Chondrocyte (in vitro differentiated cells): ENCODE results near the gene EPB41L5. TPM values are rescaled to one million over a fixed set of nuclear protein-coding genes. Genes with fewer than 3 reads are reported as not detected.

Experiments
- DNase-seq: peaks from one replicate; pipeline ENCODE4 v3.0.0; 2021; ENCODE audit warnings: mixed read lengths, low spot score
- H3K27ac Mint-ChIP-seq: one replicate; pipeline ENCODE4 v1.8.0; 2021; ENCODE audit warnings: mild to moderate bottlenecking, moderate library complexity, mixed read lengths; ENCODE audit not compliant: unreplicated experiment
- H3K27me3 Mint-ChIP-seq: 2 replicates; pipeline ENCODE4 v1.8.0; 2021; ENCODE audit warnings: low read depth, mixed read lengths
- H3K36me3 Mint-ChIP-seq: 2 replicates; pipeline ENCODE4 v1.8.0; 2021; ENCODE audit warnings: low read depth, mixed read lengths
- H3K4me1 Mint-ChIP-seq: 2 replicates; pipeline ENCODE4 v1.8.0; 2021; ENCODE audit warnings: low read depth, mild to moderate bottlenecking, mixed read lengths
- H3K4me3 Mint-ChIP-seq: one replicate; pipeline ENCODE4 v1.8.0; 2021; ENCODE audit warnings: mild to moderate bottlenecking, moderate library complexity, mixed read lengths; ENCODE audit not compliant: unreplicated experiment
- H3K9me3 Mint-ChIP-seq: 2 replicates; pipeline ENCODE4 v1.8.0; 2021; ENCODE audit warnings: low read depth, mixed read lengths
- total RNA-seq: library from RNA; stranded (reverse); gene quantifications from 3 replicates; pipeline ENCODE4 v1.2.1, GENCODE V29; 2021
- TF ChIP-seq, protein P1 (sequence below): fragments of 200-600 bp; sonication (generic); IDR thresholded peaks from 2 replicates; pipeline ENCODE4 v1.5.0; 2021; ENCODE audit warnings: antibody characterized with exemption, mild to moderate bottlenecking, moderate library complexity

Gene EPB41L5
- total RNA-seq, 1 donor from 2014 or later: 13.0 TPM

DNA sequence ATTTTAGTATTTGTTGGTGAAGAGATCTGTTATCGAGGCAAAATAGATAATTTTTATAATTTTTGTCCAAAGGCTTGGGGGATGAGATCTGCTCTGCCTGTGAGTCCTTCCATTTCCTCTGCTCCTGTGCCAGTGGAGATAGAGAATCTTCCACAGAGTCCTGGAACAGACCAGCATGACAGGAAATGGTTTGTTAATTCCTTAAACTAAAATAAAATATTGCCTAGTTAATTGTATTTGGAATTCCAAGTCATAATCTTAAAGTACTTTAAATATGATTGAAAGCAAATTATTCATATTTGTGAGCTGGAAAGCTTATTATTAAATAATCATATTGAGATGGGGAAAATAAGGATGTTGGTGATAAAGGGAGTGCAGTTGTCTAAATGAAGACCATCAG lies 87.8 kb downstream of the EPB41L5 start:
- no peak overlapping the region for H3K27ac Mint-ChIP-seq
- no peaks in the 10 kb centered on the region for H3K9me3 Mint-ChIP-seq
- H3K27me3 Mint-ChIP-seq: no peaks in the 10 kb centered on the region
- H3K4me3 Mint-ChIP-seq: no peak overlapping the region
- TF ChIP-seq, protein P1, sequence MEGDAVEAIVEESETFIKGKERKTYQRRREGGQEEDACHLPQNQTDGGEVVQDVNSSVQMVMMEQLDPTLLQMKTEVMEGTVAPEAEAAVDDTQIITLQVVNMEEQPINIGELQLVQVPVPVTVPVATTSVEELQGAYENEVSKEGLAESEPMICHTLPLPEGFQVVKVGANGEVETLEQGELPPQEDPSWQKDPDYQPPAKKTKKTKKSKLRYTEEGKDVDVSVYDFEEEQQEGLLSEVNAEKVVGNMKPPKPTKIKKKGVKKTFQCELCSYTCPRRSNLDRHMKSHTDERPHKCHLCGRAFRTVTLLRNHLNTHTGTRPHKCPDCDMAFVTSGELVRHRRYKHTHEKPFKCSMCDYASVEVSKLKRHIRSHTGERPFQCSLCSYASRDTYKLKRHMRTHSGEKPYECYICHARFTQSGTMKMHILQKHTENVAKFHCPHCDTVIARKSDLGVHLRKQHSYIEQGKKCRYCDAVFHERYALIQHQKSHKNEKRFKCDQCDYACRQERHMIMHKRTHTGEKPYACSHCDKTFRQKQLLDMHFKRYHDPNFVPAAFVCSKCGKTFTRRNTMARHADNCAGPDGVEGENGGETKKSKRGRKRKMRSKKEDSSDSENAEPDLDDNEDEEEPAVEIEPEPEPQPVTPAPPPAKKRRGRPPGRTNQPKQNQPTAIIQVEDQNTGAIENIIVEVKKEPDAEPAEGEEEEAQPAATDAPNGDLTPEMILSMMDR: no peak
- H3K4me1 Mint-ChIP-seq: peaks cover 14% of the 10 kb centered on the region
- DNase-seq: no peak
- H3K36me3 Mint-ChIP-seq: peaks cover 12% of the 10 kb centered on the region

- no peak overlapping the region for H3K4me3 Mint-ChIP-seq
- H3K4me1 Mint-ChIP-seq: peaks cover 32% of the 10 kb centered on the region
- no peaks in the 10 kb centered on the region for H3K9me3 Mint-ChIP-seq
- TF ChIP-seq, protein P1: no peak
- H3K27ac Mint-ChIP-seq: peak overlapping the region; percentile 76
- no peaks in the 10 kb centered on the region for H3K27me3 Mint-ChIP-seq
- H3K36me3 Mint-ChIP-seq: peaks cover 10% of the 10 kb centered on the region
- no peak for DNase-seq
Measured at GRCh38 chr2:120103723-120104467, 91.0 kb downstream of the EPB41L5 start.

DNA sequence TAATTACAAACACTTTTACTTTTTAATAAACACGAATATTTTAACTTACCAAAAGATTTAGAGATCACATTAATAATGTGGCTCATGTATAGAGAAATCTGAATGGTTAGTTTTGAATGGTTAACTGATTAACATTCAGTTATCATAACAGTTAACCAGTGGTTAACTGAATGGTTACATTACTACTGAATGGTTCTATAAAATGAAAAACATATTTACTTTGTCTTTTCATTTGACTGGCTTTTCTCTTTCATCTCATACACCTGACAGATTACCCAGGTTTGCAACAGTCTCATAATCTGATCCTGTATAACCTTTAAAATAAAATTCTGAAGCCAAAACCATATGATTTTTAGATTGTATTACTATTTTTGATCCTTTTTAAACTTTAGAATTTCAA lies 91.9 kb downstream of the EPB41L5 start:
- DNase-seq: no peak
- Mint-ChIP-seq H3K27ac (no peak overlapping the region), H3K4me3 (no peak overlapping the region), H3K36me3 (peaks cover 10% of the 10 kb centered on the region), H3K27me3 (no peaks in the 10 kb centered on the region), H3K4me1 (peaks cover 40% of the 10 kb centered on the region), H3K9me3 (no peaks in the 10 kb centered on the region)
- TF ChIP-seq, protein P1: no peak

GRCh38 chr2:120105360-120105759 lies 92.5 kb downstream of the EPB41L5 start:
- Mint-ChIP-seq H3K27ac (no peak overlapping the region), H3K27me3 (no peaks in the 10 kb centered on the region), H3K36me3 (peaks cover 10% of the 10 kb centered on the region), H3K4me1 (peaks cover 46% of the 10 kb centered on the region), H3K9me3 (no peaks in the 10 kb centered on the region), H3K4me3 (no peak overlapping the region)
- no peak for DNase-seq
- TF ChIP-seq, protein P1: no peak

GRCh38 chr2:120108049-120108448 lies 95.2 kb downstream of the EPB41L5 start:
- Mint-ChIP-seq H3K9me3 (no peaks in the 10 kb centered on the region), H3K4me3 (no peak overlapping the region), H3K27ac (peak overlapping the region; percentile 81), H3K27me3 (no peaks in the 10 kb centered on the region), H3K36me3 (peaks cover 6% of the 10 kb centered on the region), H3K4me1 (peaks cover 53% of the 10 kb centered on the region)
- TF ChIP-seq, protein P1: no peak
- no peak for DNase-seq
